Heart right ventricle (tissue), 16 donors: ENCODE results near the gene SCMH1. TPM values are rescaled to one million over a fixed set of nuclear protein-coding genes. Genes with fewer than 3 reads are reported as not detected.

Experiments
- ATAC-seq, 8 donors: fragments of 200-7000 bp; cut with Tn5 transposase; one replicate each; pipeline ENCODE4 v1.9.1; 2020; ENCODE audit warnings: mild to moderate bottlenecking in 8 of 8, moderate library complexity in 8 of 8, moderate number of reproducible peaks in 1 of 8
- DNase-seq, 2 donors: peaks; one replicate each; pipeline ENCODE4 v3.0.0-alpha.2; 2020
- H3K27ac ChIP-seq, 10 donors: fragments of 200-600 bp; sonication (generic) in 2 of 10; one replicate each; pipeline versions ENCODE4 v1.5.0 to v1.8.0; 2020 to 2022; ENCODE audit warnings: mild to moderate bottlenecking in 3 of 10
- H3K27me3 ChIP-seq, 7 donors: fragments of 200-600 bp; one replicate each; pipeline ENCODE4 v1.8.0; 2021 to 2022; ENCODE audit warnings: mild to moderate bottlenecking in 2 of 7
- H3K36me3 ChIP-seq, 9 donors: fragments of 200-600 bp; sonication (generic) in 1 of 9; one replicate each; pipeline versions ENCODE4 v1.5.0 to v1.8.0; 2020 to 2022; ENCODE audit warnings: mild to moderate bottlenecking in 2 of 9
- H3K4me1 ChIP-seq, 9 donors: fragments of 200-600 bp; sonication (generic) in 1 of 9; one replicate each; pipeline versions ENCODE4 v1.5.0 to v1.8.0; 2020 to 2022; ENCODE audit warnings: mild to moderate bottlenecking in 4 of 9
- H3K4me3 ChIP-seq, 10 donors: fragments of 200-600 bp; sonication (generic) in 2 of 10; one replicate each; pipeline versions ENCODE4 v1.5.0 to v1.8.0; 2020 to 2022; ENCODE audit warnings: mild to moderate bottlenecking in 7 of 10, moderate library complexity in 2 of 10
- H3K9me3 ChIP-seq, 11 donors: fragments of 200-600 bp in 10 of 11; sonication (generic) in 2 of 11; one replicate each; pipeline versions ENCODE4 v1.5.0 to v1.8.0; 2013 to 2022; ENCODE audit warnings: mild to moderate bottlenecking in 2 of 11, control low read depth in 1 of 11, moderate library complexity in 1 of 11
- WGBS, 2 donors: extraction: QIAGEN DNeasy Blood & Tissue Kit; methylation state at CpG; one replicate each; pipeline ENCODE4 v1.1.7; 2013; ENCODE audit warnings: inconsistent platforms in 1 of 2; 5-methylcytosine and 5-hydroxymethylcytosine counted together
- intact Hi-C, 10 donors: fragments of 100-400 bp; cut with DNase I; formaldehyde crosslinking; loops; one replicate each; pipeline versions ENCODE4 v1.11.1 to v1.14.2; 2022
- polyA plus RNA-seq, 2 donors: library from polyadenylated mRNA; stranded (reverse); fragments of 200-250 nt; gene quantifications; one replicate each; pipeline ENCODE4 v1.2.3, GENCODE V29; 2013
- total RNA-seq, 10 donors: library from RNA; stranded (reverse); fragmentation: NEBNext Ultra II Directional in 3 of 10; extraction: Animal tissue kit (Norgen Biotek cat#: 25700) in 3 of 10; gene quantifications; one replicate each; pipeline versions ENCODE4 v1.2.1 to v1.2.4, GENCODE V29; 2021 to 2023
- TF ChIP-seq, protein P1 (sequence below), 9 donors: fragments of 200-600 bp; sonication (generic) in 2 of 9; IDR thresholded peaks; one replicate each; pipeline versions ENCODE4 v1.5.0 to v1.8.0; 2021 to 2022; ENCODE audit warnings: antibody characterized with exemption in 9 of 9, mild to moderate bottlenecking in 5 of 9, moderate library complexity in 1 of 9
- donor health status: Arrhythmogenic right ventricular cardiomyopathy.
- donor health status: ischemic (EF 13 %, LVEDD 7.1; RV severe dilation, severe dysfunction).
- donor health status: healthy with polysubstance abuse.
- donor health status: DM: no; HTN: yes; CAD: no.
- donor health status: DM: no; HTN: no; CAD: no.
- donor health status: ischemic (EF 25% LVEDD 6.9; RV normal size, moderate dysfunction).
- donor health status: ischemic (EF 25% LVEDD 5.7; RV mildly dilated, moderate dysfunction).
- donor health status: healthy.
- donor health status: DM: yes; HTN: yes; CAD: no.
- donor health status: Ischemic cardiomyopathy.
- donor health status: ischemic (EF 35%, LVEDD 5.7; RV mildly dilated, moderate dysfunction).
- donor health status: nonischemic (EF 11% LVEDD 7.7; RV severe dilation, severe dysfunction).
- donor health status: DM: yes; HTN: yes; CAD: no.
- donor health status: PGD.
- donor health status: ischemic (EF 29% LVEDD 5.4; RV normal size, mild dysfunction).
- donor health status: nonischemic (EF 23%, LVEDD 6.1; RV moderate dilation, normal function).

Gene SCMH1
- total and polyA plus RNA-seq, 12 donors = 29.6 to 53.5 (median 43.8) TPM

DNA sequence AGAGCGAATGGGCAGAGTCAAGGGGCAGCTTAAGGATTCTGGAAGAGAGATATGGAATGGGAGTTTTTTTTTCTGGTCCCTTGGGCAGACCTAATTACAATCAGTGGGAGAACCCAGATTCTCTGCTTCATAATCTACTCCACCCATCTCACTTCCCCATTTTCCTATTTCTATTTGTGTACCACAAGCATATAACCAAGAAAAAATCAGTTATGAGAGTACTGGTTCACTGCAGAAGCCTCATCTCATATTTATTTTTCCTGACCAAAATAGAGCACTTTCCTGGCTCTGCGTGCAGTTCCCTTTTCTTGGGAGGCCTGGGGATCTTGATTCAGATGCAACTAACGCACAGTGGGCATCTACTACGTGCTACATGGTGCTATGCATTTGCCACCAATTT is 138.3 kb downstream of the SCMH1 start:
- peaks cover 8 to 56% (median 45%) of the 10 kb centered on the region in 9 donors for H3K4me1 ChIP-seq
- TF ChIP-seq, protein P1, sequence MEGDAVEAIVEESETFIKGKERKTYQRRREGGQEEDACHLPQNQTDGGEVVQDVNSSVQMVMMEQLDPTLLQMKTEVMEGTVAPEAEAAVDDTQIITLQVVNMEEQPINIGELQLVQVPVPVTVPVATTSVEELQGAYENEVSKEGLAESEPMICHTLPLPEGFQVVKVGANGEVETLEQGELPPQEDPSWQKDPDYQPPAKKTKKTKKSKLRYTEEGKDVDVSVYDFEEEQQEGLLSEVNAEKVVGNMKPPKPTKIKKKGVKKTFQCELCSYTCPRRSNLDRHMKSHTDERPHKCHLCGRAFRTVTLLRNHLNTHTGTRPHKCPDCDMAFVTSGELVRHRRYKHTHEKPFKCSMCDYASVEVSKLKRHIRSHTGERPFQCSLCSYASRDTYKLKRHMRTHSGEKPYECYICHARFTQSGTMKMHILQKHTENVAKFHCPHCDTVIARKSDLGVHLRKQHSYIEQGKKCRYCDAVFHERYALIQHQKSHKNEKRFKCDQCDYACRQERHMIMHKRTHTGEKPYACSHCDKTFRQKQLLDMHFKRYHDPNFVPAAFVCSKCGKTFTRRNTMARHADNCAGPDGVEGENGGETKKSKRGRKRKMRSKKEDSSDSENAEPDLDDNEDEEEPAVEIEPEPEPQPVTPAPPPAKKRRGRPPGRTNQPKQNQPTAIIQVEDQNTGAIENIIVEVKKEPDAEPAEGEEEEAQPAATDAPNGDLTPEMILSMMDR (IDR thresholded peaks at IDR 0.05) = no peak
- H3K36me3 ChIP-seq = peaks cover 0 to 4% (median 0%) of the 10 kb centered on the region in 9 donors
- ATAC-seq (no peak), DNase-seq (no peak)
- 61 to 66% methylated on average over 4 of the region's 4 CpGs for WGBS, 2 donors
- H3K9me3 ChIP-seq = no peaks in the 10 kb centered on the region
- H3K27me3 ChIP-seq = no peaks in the 10 kb centered on the region
- intact Hi-C loops = loop anchor here in 2 of 10 donors (10.0 kb wide), 2 partner anchors 119 to 131 kb away; no protein-coding TSS in a partner anchor
- H3K4me3 ChIP-seq = no peak overlapping the region
- peak overlapping the region in 2 of 10 donors; percentile 14 to 41 for H3K27ac ChIP-seq

DNA sequence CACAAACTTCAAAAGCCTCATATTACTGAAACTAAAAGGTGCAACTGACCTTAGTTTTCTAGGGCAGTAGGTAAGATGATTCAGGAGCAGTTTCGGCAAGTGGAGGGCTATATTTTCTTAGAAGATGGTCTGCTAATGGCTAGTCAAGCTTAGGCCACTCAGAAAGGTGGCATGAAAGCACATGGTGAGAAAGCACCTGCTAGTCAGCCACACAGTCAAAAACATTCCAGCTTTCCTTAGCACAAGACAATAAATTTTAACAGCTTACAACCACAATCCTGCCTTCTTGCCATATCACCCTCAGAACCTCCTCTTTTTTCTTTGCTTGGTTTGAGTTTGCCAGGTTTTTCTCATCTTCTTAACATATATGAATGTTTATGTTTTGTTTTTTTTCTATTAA is 139.5 kb downstream of the SCMH1 start:
- Histone ChIP-seq H3K27me3 (no peaks in the 10 kb centered on the region), H3K4me1 (peaks cover 5 to 56% (median 35%) of the 10 kb centered on the region in 9 donors), H3K36me3 (peaks cover 0 to 3% (median 0%) of the 10 kb centered on the region in 9 donors), H3K9me3 (no peaks in the 10 kb centered on the region), H3K4me3 (no peak overlapping the region), H3K27ac (peak overlapping the region in 7 of 10 donors; percentile 6 to 69 (median 34))
- intact Hi-C loops = loop anchor here in 2 of 10 donors (10.0 kb wide), 2 partner anchors 118 to 132 kb away; no protein-coding TSS in a partner anchor
- TF ChIP-seq, protein P1 (IDR thresholded peaks at IDR 0.05) = no peak
- DNase-seq (no peak), ATAC-seq (peak in 1 of 8 donors; percentile 5)
- 55 to 70% methylated on average over 1 of the region's 1 CpG for WGBS, 2 donors

DNA sequence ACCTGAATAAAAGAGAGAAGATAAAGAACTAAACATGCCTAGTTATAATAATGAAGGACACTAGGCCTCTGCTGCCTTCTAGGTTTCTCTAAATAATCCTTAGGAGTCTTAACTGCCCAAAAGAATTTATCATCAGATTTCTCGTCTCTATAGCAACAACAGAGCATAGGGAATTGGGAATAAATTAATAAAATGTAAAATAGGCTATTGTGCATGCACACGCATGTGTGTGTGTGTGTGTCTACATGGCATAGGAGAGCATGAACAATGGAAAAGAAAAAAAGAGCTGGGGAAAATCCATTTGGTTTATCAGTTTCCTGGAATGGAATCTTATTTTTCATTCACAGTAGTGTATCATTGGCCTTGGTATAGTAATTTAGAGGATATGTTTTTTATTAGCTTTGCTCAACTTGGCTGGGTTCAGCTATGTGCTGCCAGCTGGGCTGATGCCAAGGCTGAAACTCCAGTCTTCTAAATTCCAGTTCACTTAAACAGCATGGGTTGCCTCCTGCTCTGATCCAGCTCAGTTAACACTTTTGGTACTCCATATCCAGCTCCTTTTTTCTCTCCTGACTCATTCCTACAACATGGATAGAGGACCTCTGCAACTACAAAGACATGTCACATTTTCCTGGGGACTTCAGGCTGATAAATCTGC is 140.0 kb downstream of the SCMH1 start:
- ATAC-seq (peak; percentile 87 to 95 (median 92)), DNase-seq (peak; percentile 87 to 89)
- Histone ChIP-seq H3K27me3 (no peaks in the 10 kb centered on the region), H3K9me3 (no peaks in the 10 kb centered on the region), H3K27ac (peak overlapping the region in 9 of 10 donors; percentile 10 to 69 (median 40)), H3K36me3 (no peaks in the 10 kb centered on the region), H3K4me3 (no peak overlapping the region), H3K4me1 (peaks cover 5 to 56% (median 35%) of the 10 kb centered on the region in 9 donors)
- TF ChIP-seq, protein P1 (IDR thresholded peaks at IDR 0.05) = no peak
- 34 to 52% methylated on average over 2 of the region's 2 CpGs for WGBS, 2 donors
- intact Hi-C loops = loop anchor here in 2 of 10 donors (10.0 kb wide), 2 partner anchors 117 to 133 kb away; no protein-coding TSS in a partner anchor

DNA sequence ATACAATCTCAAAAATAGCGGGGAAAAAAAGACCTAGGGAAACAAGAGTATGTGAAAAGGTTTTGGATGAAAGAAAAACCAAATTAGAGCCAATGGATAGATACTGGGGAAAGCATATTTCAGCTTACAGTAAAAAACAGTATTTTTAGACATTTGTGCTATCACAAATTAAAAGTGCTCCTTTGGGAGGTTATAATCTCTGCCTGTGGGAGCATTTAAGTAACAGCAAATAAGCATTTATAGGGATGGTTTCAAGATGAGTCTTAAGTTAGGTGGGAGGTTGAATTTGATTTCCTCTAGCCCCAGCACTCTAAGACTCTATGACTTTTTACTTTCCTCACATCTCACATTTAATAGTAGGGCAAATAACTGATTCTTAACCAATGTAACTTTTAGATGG is 141.0 kb downstream of the SCMH1 start:
- ATAC-seq (no peak), DNase-seq (no peak)
- Histone ChIP-seq H3K4me3 (no peak overlapping the region), H3K9me3 (no peaks in the 10 kb centered on the region), H3K27ac (peak overlapping the region in 4 of 10 donors; percentile 32 to 66 (median 50)), H3K27me3 (no peaks in the 10 kb centered on the region), H3K4me1 (peaks cover 5 to 56% (median 35%) of the 10 kb centered on the region in 9 donors), H3K36me3 (no peaks in the 10 kb centered on the region)
- WGBS, 2 donors = 78% methylated on average over 1 of the region's 1 CpG
- TF ChIP-seq, protein P1 (IDR thresholded peaks at IDR 0.05) = no peak
- intact Hi-C loops = loop anchor here in 2 of 10 donors (10.0 kb wide), 2 partner anchors 116 to 134 kb away; no protein-coding TSS in a partner anchor
